ENCODE measurements around the gene XDH. TPM values are rescaled to one million over a fixed set of nuclear protein-coding genes. Genes with fewer than 3 reads are reported as not detected.

XDH gene
- total and polyA plus RNA-seq, 9 of the 15 experiments (the other 6 are each of a cell fraction or from before 2014, with no cell fraction given), result 0.04 to 0.06 TPM; not detected in 7

- TF ChIP-seq HINFP (tag; conservative IDR thresholded peaks at IDR 0.05; ENCODE audit: low read depth), result no peak
- no peak for TF ChIP-seq FIP1L1 (IDR thresholded peaks at IDR 0.05; ENCODE audit: low read depth, low read length, poor library complexity, severe bottlenecking)
- no peak for TF ChIP-seq KLF1 (tag; IDR thresholded peaks at IDR 0.05)
- no peak for TF ChIP-seq BRF1 (IDR thresholded peaks at IDR 0.05; ENCODE audit: borderline replicate concordance, extremely low read depth, insufficient read length)
These were observed 114.2 kb downstream of the XDH start (continued) for GRCh38 chr2:31300309-31300708.

GRCh38 chr2:31299547-31299946 lies 115.0 kb downstream of the XDH start:
- H3K9me3 ChIP-seq (replicated peaks; ENCODE audit: control insufficient read depth, insufficient read depth, low read depth, low read length), result no peaks in the 10 kb centered on the region
- 0% methylated on average over 4 of the region's 4 CpGs for WGBS (ENCODE audit: insufficient coverage, low coverage, missing lambda C conversion rate)
- H3K4me2 ChIP-seq (ENCODE audit: insufficient read depth, low read length), result no peak overlapping the region
- no peaks in the 10 kb centered on the region for H3K9me1 ChIP-seq (ENCODE audit: control insufficient read depth, insufficient read depth, low read length)
- no peak overlapping the region for H3K9ac ChIP-seq (ENCODE audit: insufficient read depth in 1 of 2, low read depth in 2 of 2, low read length in 2 of 2)
- POLR2A ChIA-PET, result no interaction called here
- no peak for FAIRE-seq
- TF ChIP-seq SIRT6 (IDR thresholded peaks at IDR 0.05; ENCODE audit: low read depth, low read length), result no peak
- TF ChIP-seq MBD2 (IDR thresholded peaks at IDR 0.05; ENCODE audit: borderline replicate concordance, low read depth), result no peak
- TF ChIP-seq BCOR (IDR thresholded peaks at IDR 0.05), result no peak
- no peak for TF ChIP-seq HIVEP1 (CRISPR knock-in tag; IDR thresholded peaks at IDR 0.05)
- no peak for TF ChIP-seq GMEB1 (CRISPR knock-in tag; IDR thresholded peaks at IDR 0.05)
- no peak for TF ChIP-seq TAF15 (IDR thresholded peaks at IDR 0.05; ENCODE audit: low read depth, low read length)
- TF ChIP-seq SUPT5H (IDR thresholded peaks at IDR 0.05), result no peak
- TF ChIP-seq U2AF2 (optimal IDR thresholded peaks at IDR 0.05; ENCODE audit: low read depth, low read length), result no peak
- no peak for TF ChIP-seq KLF13 (tag; IDR thresholded peaks at IDR 0.05; ENCODE audit: borderline replicate concordance, low read depth)
- TF ChIP-seq ELK1 (CRISPR knock-in tag; IDR thresholded peaks at IDR 0.05), result no peak
- no peak for TF ChIP-seq ZNF274 (IDR thresholded peaks at IDR 0.05; ENCODE audit: borderline replicate concordance, low read depth, low read length)
- TF ChIP-seq HCFC1 (IDR thresholded peaks at IDR 0.05; ENCODE audit: low read depth, low read length), result no peak
- no peak for ATAC-seq
- no peak for DNase-seq (ENCODE audit: extremely low read depth in 1 of 4, low spot score in 3 of 4)
- H3K79me2 ChIP-seq (ENCODE audit: control insufficient read depth, insufficient read depth, low read length), result no peaks in the 10 kb centered on the region
- no peaks in the 10 kb centered on the region; the same call in 1 of the 2 replicates for H4K20me1 ChIP-seq (replicated peaks; ENCODE audit: control insufficient read depth, insufficient read depth, low read length)
- no peak overlapping the region for H3K4me3 ChIP-seq
- H3K27ac ChIP-seq (ENCODE audit: extremely low read depth, low read depth, low read length), result no peak overlapping the region
- in situ Hi-C loops (cut with MboI), result no loop called here
- intact Hi-C loops (cut with micrococcal nuclease), result no loop called here
- no peak overlapping the region for H2AFZ ChIP-seq (ENCODE audit: low read depth, low read length)
- BruUV-seq (replicated peaks), result no TSS peak
- no peaks in the 10 kb centered on the region for H3K36me3 ChIP-seq (ENCODE audit: control insufficient read depth, insufficient read depth, low read length)
- no peaks in the 10 kb centered on the region for H3K4me1 ChIP-seq (replicated peaks in 1 of 2; ENCODE audit: control insufficient read depth in 2 of 2, insufficient read depth in 2 of 2, low read length in 2 of 2)
- H3K27me3 ChIP-seq (ENCODE audit: control insufficient read depth in 2 of 2, insufficient read depth in 2 of 2, low read length in 2 of 2), result peaks cover 0 to 5% of the 10 kb centered on the region in 2 experiments; a peak in 1 of 5 replicates
- CTCF ChIA-PET (ENCODE audit: low intra/inter-chr PET ratio), result no interaction called here

Measured in K562 (cell line).